HEK293 (cell line): ENCODE results near the gene SURF4.
A peak's percentile ranks its signal among the peaks of the same experiment; 100 is the strongest.
"Not testable (repeated sequence)": the region's sequence is repeated elsewhere in the genome, so short reads cannot be mapped to it uniquely, and the experiment has no call there.

ENCODE experiments used
- CTCF ChIA-PET: fragments of 350-600 bp; formaldehyde crosslinking; extraction: SDS; loops from one replicate; lab custom pipeline; 2021; ENCODE audit warnings: antibody characterized with exemption; lab: Yijun Ruan, JAX
- POLR2A ChIA-PET: fragments of 300-600 bp; formaldehyde crosslinking; extraction: SDS; loops from one replicate; lab custom pipeline; 2020; ENCODE audit warnings: antibody characterized with exemption, inconsistent platforms; lab: Yijun Ruan, JAX
- H3K27ac ChIP-seq: fragments of 200-500 bp; sonication (Bioruptor generic); 2 replicates; pipeline ENCODE4 v1.5.1; 2014; ENCODE audit warnings: low read depth, low read length, control low read depth, inconsistent platforms; ENCODE audit errors: extremely low read depth
- H3K36me3 ChIP-seq, 2 experiments: fragments of 200-500 bp in 1 of 2; sonication (Bioruptor generic) in 1 of 2; 1 replicate in 1 of 2; 2 replicates in 1 of 2; pipeline ENCODE4 v1.5.1; 2014 to 2017; ENCODE audit warnings: inconsistent platforms in 2 of 2, low read length in 2 of 2; ENCODE audit not compliant: control insufficient read depth in 2 of 2, insufficient read depth in 1 of 2
- H3K4me1 ChIP-seq: fragments of 200-500 bp; sonication (Bioruptor generic); 2 replicates; pipeline ENCODE4 v1.5.1; 2014; ENCODE audit warnings: mild to moderate bottlenecking, low read length, inconsistent platforms; ENCODE audit not compliant: control insufficient read depth, insufficient read depth
- H3K4me3 ChIP-seq: 2 replicates; pipeline ENCODE4 v1.5.1; 2011; ENCODE audit warnings: low read depth, mild to moderate bottlenecking, control low read depth, low read length, moderate library complexity
- H3K9me3 ChIP-seq: fragments of 200-500 bp; sonication (Bioruptor generic); 2 replicates; pipeline ENCODE4 v1.5.1; 2014; ENCODE audit warnings: low read depth, low read length, inconsistent platforms; ENCODE audit not compliant: control insufficient read depth, insufficient read depth
- EGR2 ChIP-seq: fragments of 450-650 bp; formaldehyde crosslinking; IDR thresholded peaks from 2 replicates; pipeline ENCODE4 v1.5.1; 2016; ENCODE audit warnings: low read depth, missing biosample characterization, missing genetic modification characterization
- HOXD13 ChIP-seq: sonication (generic); formaldehyde crosslinking; IDR thresholded peaks from 2 replicates; pipeline ENCODE4 v1.8.0; 2022; ENCODE audit warnings: missing genetic modification reagents, borderline replicate concordance
- KLF1 ChIP-seq: fragments of 450-650 bp; formaldehyde crosslinking; IDR thresholded peaks from 2 replicates; pipeline ENCODE4 v1.5.1; 2016; ENCODE audit warnings: missing biosample characterization, missing genetic modification characterization
- SP2 ChIP-seq: fragments of 450-650 bp; formaldehyde crosslinking; IDR thresholded peaks from 2 replicates; pipeline ENCODE4 v1.5.1; 2016; ENCODE audit warnings: missing biosample characterization, missing genetic modification characterization
- ZBTB17 ChIP-seq: fragments of 450-650 bp; formaldehyde crosslinking; IDR thresholded peaks from 2 replicates; pipeline ENCODE4 v1.5.1; 2016; ENCODE audit warnings: missing biosample characterization, missing genetic modification characterization
- ZFHX2 ChIP-seq: fragments of 450-650 bp; formaldehyde crosslinking; conservative IDR thresholded peaks from 2 replicates; pipeline ENCODE4 v1.5.1; 2016; ENCODE audit warnings: missing biosample characterization, missing genetic modification characterization
- ZNF132 ChIP-seq: fragments of 450-650 bp; formaldehyde crosslinking; IDR thresholded peaks from 2 replicates; pipeline ENCODE4 v1.5.1; 2017; ENCODE audit warnings: missing biosample characterization, missing genetic modification characterization, borderline replicate concordance
- ZNF155 ChIP-seq: fragments of 450-650 bp; formaldehyde crosslinking; IDR thresholded peaks from 2 replicates; pipeline ENCODE4 v1.5.1; 2016; ENCODE audit warnings: missing biosample characterization, missing genetic modification characterization
- ZNF175 ChIP-seq: fragments of 450-650 bp; formaldehyde crosslinking; IDR thresholded peaks from 2 replicates; pipeline ENCODE4 v1.5.1; 2016; ENCODE audit warnings: missing biosample characterization, missing genetic modification characterization
- ZNF335 ChIP-seq: fragments of 450-650 bp; formaldehyde crosslinking; conservative IDR thresholded peaks from 2 replicates; pipeline ENCODE4 v1.5.1; 2016; ENCODE audit warnings: missing biosample characterization, missing genetic modification characterization
- ZNF366 ChIP-seq: fragments of 450-650 bp; formaldehyde crosslinking; conservative IDR thresholded peaks from 2 replicates; pipeline ENCODE4 v1.5.1; 2016; ENCODE audit warnings: missing biosample characterization, missing genetic modification characterization
- ZNF473 ChIP-seq: fragments of 450-650 bp; formaldehyde crosslinking; IDR thresholded peaks from 2 replicates; pipeline ENCODE4 v1.5.1; 2017; ENCODE audit warnings: missing biosample characterization, missing genetic modification characterization
- ZNF623 ChIP-seq: fragments of 450-650 bp; formaldehyde crosslinking; IDR thresholded peaks from 2 replicates; pipeline ENCODE4 v1.5.1; 2016; ENCODE audit warnings: missing biosample characterization, missing genetic modification characterization
- ZNF768 ChIP-seq: fragments of 450-650 bp; formaldehyde crosslinking; IDR thresholded peaks from 2 replicates; pipeline ENCODE4 v1.5.1; 2018; ENCODE audit warnings: missing biosample characterization, mild to moderate bottlenecking, missing genetic modification characterization
- ZNF777 ChIP-seq: fragments of 450-650 bp; formaldehyde crosslinking; IDR thresholded peaks from 2 replicates; pipeline ENCODE4 v1.5.1; 2017; ENCODE audit warnings: missing biosample characterization, missing genetic modification characterization, borderline replicate concordance
- ZNF792 ChIP-seq: fragments of 450-650 bp; formaldehyde crosslinking; IDR thresholded peaks from 2 replicates; pipeline ENCODE4 v1.5.1; 2016; ENCODE audit warnings: missing biosample characterization, missing genetic modification characterization
- TF ChIP-seq, protein P1 (sequence below): fragments of 450-650 bp; formaldehyde crosslinking; IDR thresholded peaks from 2 replicates; pipeline ENCODE4 v1.5.1; 2016; ENCODE audit warnings: missing biosample characterization, missing genetic modification characterization, borderline replicate concordance
- TF ChIP-seq, protein P2 (sequence below): fragments of 450-650 bp; formaldehyde crosslinking; IDR thresholded peaks from 2 replicates; pipeline ENCODE4 v1.5.1; 2016; ENCODE audit warnings: missing biosample characterization, missing genetic modification characterization

Gene SURF4

DNA sequence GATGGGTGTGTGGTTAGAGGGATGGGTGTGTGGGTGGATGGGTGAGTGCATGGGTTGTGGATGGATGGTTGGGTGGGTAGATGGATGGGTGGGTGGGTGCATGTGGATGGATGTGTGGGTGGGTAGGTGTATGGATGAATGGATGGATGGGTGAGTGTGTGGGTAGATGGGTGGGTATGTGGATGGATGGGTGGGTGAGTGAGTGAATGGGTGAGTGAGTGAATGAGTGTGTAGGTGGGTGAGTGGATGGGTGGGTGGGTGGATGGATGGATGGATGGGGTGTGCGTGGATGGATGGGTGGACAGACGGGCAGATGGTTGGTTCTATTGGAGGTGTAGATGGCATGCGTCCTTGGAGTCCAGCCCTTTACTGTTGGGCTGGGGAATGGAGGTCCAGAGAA is 17.5 kb upstream of the SURF4 start (continued):
- TF ChIP-seq KLF1 (tag by site-specific recombination) (no peak), ZNF768 (no peak), ZNF155 (tag by site-specific recombination) (no peak), ZNF792 (no peak), HOXD13 (CRISPR knock-in tag) (no peak), SP2 (tag by site-specific recombination) (0 out of 2 replicates have a peak, but pooled peaks have one; percentile 5), EGR2 (tag by site-specific recombination) (peak; percentile 97)
- TF ChIP-seq, protein P1, sequence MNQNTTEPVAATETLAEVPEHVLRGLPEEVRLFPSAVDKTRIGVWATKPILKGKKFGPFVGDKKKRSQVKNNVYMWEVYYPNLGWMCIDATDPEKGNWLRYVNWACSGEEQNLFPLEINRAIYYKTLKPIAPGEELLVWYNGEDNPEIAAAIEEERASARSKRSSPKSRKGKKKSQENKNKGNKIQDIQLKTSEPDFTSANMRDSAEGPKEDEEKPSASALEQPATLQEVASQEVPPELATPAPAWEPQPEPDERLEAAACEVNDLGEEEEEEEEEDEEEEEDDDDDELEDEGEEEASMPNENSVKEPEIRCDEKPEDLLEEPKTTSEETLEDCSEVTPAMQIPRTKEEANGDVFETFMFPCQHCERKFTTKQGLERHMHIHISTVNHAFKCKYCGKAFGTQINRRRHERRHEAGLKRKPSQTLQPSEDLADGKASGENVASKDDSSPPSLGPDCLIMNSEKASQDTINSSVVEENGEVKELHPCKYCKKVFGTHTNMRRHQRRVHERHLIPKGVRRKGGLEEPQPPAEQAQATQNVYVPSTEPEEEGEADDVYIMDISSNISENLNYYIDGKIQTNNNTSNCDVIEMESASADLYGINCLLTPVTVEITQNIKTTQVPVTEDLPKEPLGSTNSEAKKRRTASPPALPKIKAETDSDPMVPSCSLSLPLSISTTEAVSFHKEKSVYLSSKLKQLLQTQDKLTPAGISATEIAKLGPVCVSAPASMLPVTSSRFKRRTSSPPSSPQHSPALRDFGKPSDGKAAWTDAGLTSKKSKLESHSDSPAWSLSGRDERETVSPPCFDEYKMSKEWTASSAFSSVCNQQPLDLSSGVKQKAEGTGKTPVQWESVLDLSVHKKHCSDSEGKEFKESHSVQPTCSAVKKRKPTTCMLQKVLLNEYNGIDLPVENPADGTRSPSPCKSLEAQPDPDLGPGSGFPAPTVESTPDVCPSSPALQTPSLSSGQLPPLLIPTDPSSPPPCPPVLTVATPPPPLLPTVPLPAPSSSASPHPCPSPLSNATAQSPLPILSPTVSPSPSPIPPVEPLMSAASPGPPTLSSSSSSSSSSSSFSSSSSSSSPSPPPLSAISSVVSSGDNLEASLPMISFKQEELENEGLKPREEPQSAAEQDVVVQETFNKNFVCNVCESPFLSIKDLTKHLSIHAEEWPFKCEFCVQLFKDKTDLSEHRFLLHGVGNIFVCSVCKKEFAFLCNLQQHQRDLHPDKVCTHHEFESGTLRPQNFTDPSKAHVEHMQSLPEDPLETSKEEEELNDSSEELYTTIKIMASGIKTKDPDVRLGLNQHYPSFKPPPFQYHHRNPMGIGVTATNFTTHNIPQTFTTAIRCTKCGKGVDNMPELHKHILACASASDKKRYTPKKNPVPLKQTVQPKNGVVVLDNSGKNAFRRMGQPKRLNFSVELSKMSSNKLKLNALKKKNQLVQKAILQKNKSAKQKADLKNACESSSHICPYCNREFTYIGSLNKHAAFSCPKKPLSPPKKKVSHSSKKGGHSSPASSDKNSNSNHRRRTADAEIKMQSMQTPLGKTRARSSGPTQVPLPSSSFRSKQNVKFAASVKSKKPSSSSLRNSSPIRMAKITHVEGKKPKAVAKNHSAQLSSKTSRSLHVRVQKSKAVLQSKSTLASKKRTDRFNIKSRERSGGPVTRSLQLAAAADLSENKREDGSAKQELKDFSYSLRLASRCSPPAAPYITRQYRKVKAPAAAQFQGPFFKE (tag by site-specific recombination) = no peak

DNA sequence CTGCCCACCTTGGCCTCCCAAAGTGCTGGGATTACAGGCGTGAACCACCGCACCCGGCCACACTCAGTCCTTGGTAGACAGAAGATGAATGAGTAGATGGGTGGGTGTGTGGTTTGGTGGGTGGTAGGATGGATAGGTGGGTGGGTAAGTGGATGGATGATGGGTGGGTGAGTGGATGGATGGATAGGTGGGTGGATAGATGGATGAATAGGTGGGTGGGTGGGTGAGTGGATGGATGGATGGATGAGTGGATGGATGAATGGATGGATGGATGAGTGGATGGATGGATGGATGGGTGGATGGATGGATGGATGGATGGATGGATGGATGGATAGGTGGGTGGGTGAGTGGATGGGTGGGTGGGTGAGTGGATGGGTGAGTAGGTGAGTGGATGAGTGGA is 16.4 kb upstream of the SURF4 start:
- H3K4me1 ChIP-seq, POLR2A ChIA-PET, H3K4me3 ChIP-seq, H3K27ac ChIP-seq, H3K36me3 ChIP-seq, H3K9me3 ChIP-seq: not testable (repeated sequence)
- TF ChIP-seq ZBTB17 (tag by site-specific recombination) (peak; percentile 49), ZFHX2 (peak; percentile 94), ZNF366 (tag by site-specific recombination) (peak; percentile 96), EGR2 (tag by site-specific recombination) (peak; percentile 97)
- CTCF ChIA-PET = interaction anchor here (0.7 kb wide), 1 partner anchor 154 kb away, joined by 5 read pairs; no protein-coding TSS in a partner anchor

DNA sequence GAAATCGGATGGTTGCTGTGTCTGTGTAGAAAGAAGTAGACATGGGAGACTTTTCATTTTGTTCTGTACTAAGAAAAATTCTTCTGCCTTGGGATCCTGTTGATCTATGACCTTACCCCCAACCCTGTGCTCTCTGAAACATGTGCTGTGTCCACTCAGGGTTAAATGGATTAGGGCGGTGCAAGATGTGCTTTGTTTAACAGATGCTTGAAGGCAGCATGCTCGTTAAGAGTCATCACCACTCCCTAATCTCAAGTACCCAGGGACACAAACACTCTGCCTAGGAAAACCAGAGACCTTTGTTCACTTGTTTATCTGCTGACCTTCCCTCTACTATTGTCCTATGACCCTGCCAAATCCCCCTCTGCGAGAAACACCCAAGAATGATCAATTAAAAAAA is 15.6 kb upstream of the SURF4 start:
- H3K4me3 ChIP-seq, POLR2A ChIA-PET, H3K36me3 ChIP-seq, H3K27ac ChIP-seq, H3K4me1 ChIP-seq, H3K9me3 ChIP-seq, CTCF ChIA-PET: not testable (repeated sequence)

DNA sequence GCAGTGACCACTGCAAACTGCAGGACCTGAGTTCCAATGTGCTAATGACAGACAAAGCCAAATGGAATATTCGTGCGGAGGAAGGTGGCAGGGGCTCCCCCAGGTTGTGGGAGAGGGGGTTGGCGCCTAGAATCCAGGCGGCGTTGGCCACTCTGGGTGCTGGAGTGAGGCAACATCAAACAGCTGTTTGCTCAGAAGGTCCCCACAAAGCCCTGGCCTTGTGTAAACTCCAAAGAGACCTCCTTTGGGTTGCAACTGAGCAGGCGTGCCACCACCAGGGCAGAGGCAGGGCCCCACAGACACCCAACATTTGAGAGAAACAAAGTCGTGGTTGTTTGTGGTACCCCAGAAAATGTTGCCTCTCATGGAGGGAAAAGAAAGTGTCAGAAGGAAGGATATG is 14.9 kb upstream of the SURF4 start:
- Histone ChIP-seq H3K9me3 (no peaks in the 10 kb centered on the region), H3K36me3 (no peaks in the 10 kb centered on the region), H3K27ac (no peak overlapping the region), H3K4me3 (no peak overlapping the region), H3K4me1 (no peaks in the 10 kb centered on the region)
- CTCF ChIA-PET = interaction anchor here (0.6 to 1.6 kb wide), 3 partner anchors 11 to 210 kb away, joined by 3 to 7 read pairs (median 4); no protein-coding TSS in a partner anchor
- no peak for TF ChIP-seq ZNF623 (tag by site-specific recombination)
- TF ChIP-seq, protein P2, sequence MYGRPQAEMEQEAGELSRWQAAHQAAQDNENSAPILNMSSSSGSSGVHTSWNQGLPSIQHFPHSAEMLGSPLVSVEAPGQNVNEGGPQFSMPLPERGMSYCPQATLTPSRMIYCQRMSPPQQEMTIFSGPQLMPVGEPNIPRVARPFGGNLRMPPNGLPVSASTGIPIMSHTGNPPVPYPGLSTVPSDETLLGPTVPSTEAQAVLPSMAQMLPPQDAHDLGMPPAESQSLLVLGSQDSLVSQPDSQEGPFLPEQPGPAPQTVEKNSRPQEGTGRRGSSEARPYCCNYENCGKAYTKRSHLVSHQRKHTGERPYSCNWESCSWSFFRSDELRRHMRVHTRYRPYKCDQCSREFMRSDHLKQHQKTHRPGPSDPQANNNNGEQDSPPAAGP (tag by site-specific recombination) = no peak
- TF ChIP-seq ZNF473 (tag by site-specific recombination) = no peak
- no peak for TF ChIP-seq ZNF777 (tag by site-specific recombination)
- TF ChIP-seq ZNF132 (tag by site-specific recombination) = no peak
- no peak for TF ChIP-seq ZNF175 (tag by site-specific recombination)
- TF ChIP-seq ZNF335 = no peak
- POLR2A ChIA-PET = interaction anchor here (0.7 kb wide), 1 partner anchor 12 kb away, joined by 6 read pairs; no protein-coding TSS in a partner anchor
